ENCODE results near the gene TMEM131.

The TMEM131 gene

DNA sequence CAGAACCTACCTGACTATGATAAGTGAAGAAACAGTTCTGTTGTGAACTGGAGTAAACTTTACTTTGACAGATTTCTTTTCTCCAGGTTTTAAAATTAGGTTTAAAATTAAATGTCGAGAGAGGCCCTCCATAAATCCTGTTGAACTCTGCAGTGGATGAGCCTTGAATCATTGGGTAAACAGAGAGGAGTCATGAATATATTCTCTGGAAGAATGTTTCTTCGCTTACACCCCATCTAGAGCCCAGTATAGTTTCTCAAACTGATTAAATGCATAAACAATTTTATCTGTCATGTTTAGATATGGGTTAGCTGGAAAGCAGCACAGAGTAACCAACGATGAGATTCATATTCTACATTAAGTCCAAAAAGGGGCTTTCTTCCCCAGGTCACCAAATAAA is 198.4 kb downstream of the TMEM131 start:
- DNase-seq: no peak

DNA sequence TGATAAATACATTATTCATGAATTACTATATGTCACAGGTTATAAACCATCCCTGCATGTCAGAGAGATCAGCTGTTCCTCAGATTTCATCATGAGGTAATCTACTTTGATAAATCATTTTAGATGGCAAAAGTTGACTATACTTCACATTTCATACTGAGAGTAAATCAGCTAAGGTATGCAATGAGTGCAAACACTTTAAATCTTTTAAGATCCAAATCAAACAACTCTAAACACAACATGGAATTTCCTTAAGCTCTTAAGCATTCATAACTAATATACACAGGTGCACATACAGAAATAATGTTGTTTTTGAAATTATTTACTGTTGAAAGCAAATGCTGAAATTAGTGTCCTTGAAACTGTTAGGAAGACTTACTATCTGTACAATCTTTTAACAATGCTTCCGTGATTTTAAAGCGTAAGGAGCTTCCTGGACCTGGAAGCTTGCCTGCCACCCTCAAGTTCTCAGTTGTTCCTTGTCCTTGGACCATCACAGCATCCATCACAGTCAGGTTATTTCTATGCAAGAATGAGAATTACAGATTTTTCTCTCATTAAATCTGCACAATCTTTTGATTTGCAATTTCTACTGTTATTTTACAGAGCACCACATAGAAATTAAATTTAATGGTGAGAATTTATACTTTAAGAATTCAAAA is 199.2 kb downstream of the TMEM131 start:
- DNase-seq: no peak

DNA sequence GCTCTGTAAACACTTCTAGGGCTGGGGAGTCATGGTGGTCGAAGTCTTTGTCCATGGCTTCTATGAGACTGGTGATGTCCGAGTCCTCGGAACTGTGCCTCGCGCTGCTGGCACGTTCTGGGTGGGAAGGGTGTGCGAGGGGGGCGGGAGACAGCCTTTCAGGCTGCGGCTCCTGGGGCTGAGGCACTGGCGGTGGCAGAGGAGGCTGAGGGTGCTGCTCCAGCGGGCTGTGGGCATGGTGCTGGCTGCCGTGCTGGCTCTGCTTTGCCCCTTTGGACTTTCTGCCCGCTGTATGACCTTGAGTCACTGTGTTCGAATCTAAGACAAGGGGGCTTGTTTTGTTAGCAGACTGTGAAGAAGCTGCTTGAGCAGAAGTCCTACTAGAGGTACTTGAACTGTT is 203.3 kb downstream of the TMEM131 start:
- no peak for DNase-seq

DNA sequence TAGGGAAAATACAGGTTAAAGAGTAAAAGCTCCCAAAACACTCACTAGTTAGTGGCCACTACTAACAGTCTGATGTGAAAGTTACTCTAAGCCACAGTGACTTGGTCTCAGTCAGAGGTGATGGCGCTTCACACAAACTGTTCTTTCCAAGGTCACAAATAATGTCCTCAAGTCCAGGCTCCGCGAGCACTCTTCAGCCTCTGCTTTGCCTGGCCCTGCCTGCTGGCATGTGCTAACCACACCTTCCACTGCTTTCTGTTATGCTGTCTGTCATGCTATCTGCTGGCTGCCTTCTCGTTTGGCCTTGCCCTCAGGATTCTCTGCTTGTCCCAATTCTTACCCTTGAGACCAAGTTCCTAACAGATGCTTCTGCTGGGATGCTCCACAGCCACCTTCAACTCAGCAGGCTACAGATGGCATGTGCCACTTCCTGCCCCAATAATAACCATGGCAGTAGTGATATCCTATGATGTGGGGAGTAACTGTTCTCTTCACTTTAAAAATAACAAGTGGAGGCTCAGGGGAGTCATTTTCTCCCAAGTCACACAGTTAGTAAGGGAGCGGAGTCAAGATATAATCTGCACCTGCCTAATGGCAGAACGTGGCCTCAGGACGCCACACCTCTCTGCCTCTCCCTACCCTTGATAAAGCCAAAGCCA is 206.6 kb downstream of the TMEM131 start:
- DNase-seq: no peak

DNA sequence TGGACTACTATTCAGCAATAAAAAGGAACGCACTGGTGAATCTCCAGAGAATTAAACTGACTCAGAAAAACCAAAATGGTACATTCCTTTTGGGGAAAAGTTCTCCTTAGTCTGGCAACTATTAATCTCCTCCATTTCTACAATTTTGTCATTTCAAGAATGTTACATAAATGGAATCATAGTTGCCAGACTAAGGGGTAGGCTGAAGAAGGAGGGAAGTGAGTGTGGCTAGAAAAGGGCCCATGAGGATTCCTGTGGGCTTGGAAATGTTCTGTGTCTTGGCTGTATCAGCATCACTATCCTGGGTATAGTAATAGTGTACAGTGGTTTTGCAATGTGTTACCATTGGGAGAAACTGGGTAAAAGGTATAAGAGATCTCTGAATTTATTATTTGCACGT is 209.9 kb downstream of the TMEM131 start:
- no peak for DNase-seq

DNA sequence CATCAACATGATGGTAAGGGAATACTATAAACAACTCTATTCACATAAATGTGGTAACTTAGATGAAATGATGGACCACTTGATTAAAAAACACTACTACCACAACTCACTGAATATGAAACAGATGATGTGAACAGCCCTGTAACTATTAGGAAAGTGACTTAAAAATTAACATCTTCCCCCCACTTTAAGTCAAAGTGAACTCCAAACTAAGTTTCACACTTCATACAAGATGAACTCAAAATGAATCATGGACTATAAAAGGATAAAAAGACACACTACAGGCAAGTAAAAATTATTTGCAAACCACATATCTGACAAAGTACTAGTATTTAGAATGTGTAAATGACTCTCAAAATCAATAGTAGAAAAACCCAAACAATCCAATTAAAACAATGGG is 210.8 kb downstream of the TMEM131 start:
- DNase-seq: no peak

DNA sequence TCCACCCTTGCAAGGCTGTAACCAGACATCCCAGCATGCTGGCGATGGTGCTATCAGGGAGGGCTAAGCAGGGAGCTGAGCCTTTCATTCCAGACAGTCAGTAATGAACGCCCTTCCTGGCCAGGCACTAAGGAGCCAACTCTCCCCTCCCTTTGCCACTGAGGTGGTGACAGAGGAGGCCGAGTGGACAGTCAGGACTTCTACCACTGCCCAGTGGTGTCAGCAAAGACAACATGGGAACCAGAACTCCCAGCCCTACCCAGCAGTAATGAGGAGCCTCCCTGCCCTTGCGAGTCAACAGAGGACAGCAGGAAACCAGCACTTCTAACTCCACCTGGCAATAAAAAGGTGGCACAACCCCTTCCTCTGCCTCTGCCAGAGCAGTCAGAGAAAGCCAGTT is 213.8 kb downstream of the TMEM131 start:
- no peak for DNase-seq

DNA sequence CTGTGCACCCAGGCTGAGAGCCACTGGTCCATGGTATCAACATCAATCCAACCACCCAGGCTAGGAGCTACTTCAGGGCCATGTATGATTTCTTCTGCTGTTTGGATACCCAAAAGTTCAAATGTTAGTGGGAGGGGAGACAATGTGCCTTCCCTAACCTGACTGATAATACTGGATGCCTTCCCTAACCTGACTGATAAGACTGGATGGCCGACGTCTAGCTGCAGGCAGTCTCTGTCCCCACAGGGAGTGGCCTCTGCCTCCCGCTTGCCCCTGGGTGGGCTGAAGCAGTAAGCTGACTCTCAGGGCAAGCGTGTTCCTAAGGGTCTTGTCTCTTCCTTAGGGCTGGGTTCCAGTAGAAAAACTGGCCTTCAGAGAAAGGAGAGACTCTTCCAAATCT is 216.6 kb downstream of the TMEM131 start:
- no peak for DNase-seq

DNA sequence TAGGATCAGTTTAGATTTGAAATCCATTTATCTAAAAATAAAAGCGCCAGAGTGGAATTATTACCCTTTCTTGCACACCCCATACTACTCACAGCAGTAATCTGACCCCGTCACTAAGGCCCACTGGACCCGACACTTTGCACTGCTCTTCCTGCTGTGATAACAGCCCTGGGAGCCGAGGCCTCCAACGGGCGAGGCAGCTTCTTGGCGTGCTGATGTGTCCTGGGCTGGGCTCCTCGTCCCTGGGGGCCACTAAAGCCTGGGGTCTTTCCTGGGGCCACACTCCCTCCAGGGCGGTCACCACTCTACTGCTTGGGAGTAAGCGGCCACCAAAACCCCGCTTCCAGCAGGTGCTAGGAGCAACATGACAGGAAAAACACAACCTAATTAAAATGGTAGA is 220.7 kb downstream of the TMEM131 start:
- no peak for DNase-seq

DNA sequence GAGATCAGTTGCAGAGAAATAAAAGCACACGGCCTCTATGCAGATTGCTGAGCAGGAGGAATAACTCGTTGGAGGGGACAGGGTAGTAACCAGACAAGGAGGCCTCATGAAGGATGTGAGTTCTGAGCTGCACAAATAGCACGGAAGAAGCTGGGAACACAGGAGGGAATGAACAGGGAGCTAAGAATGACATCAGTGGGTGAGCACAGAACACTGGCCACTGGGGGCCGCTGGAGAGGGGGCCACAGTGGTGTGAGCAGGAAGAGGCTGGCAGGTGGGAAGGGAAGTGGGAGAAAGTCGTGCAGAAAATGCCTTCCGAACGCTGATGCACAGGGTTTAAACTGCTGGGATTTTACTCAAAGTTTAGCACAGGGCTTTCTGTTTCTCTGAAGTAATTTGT is 221.3 kb downstream of the TMEM131 start:
- peak; percentile 5 for DNase-seq

DNA sequence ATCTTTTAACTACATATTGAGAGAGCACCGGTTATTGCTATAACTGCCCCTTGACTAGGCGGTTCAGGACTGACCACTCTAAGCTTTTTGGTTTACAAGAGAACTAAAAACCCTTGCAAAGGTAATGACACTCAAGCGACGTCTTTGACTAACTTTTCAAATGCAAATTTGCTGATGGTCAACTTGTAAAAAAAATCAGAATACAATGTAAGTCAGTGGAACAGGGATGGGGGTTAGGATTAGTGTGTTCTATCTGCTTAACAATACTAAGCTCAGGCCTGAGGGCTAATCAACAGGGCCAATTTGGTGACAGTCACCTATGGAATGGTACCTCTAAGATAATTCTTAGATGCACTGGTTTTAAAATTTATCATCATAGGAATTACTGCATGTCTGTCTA is 225.3 kb downstream of the TMEM131 start:
- DNase-seq: no peak

DNA sequence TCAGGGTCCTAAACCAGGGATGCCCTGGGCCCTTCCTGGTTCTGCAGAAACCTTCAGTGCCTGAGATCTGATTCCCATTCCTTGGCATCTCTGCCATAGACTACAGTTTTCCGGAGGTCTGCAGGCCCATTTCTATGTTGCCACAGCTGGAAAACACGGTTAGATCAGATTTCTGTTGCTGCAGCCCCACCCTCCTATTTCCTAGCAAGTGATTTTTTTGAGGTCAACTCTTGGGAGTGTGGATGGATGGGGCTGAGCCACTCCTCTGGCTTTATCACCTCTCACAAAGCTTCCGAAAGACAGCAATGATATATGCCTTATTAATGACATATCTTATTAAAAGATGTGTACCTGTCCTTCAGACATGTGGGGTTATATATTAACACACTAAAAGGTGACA is 226.0 kb downstream of the TMEM131 start:
- DNase-seq: no peak

DNA sequence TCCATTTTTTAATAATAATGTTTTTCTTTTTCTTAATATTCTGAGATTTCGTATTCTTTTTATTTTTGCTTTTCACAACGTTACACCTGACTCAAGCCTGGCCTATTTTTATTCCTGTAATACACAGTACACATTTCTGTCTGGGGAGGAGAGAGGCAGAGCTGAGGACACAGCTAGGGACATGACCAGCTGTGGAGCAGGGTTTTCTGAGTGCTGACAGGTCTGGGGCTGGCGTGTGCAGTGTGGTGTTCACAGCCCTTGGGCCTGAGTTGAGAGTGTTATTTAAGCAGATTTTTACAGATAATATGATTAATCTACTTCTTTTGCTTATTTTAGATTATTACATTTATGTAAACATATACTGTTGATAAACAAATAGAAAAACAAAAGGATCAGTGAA is 226.4 kb downstream of the TMEM131 start:
- no peak for DNase-seq

DNA sequence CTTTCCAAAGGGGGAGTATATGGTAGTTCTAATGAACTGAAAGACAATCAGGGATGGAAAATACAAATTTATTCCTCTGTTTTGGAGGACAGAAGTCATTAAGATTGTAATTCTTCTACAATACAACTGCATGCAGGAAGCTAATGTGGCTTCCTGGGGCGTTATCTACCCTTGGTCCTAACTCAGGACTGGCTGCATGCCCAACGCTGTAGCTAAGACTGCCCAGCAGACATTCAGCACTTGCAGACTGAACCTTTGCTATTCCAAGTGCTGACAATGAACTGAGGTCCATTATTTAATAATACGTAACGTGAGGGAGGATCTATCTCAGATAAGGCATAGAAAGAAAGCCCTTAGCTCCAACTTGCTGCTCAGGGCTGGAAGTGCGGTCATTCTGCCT is 229.2 kb downstream of the TMEM131 start:
- DNase-seq: no peak

DNA sequence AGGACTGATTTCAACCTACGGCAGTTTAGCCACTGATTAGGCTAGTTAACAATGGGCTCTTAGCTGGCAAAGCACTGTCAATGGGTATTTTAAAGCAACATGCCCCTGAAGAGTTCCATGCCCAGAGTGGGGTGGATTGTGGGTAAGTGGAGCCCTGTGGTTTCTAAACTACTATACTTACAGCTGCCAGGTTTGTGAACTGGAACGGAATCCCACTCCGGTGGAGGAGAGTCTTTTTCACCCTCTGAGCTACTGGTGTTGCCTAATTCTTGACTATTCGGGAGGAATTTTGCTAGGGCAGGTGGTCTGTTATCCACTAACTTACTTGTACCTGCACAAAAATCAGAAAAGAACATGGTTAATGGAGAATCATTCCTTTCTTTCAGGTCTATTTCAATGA is 229.8 kb downstream of the TMEM131 start:
- DNase-seq: no peak

DNA sequence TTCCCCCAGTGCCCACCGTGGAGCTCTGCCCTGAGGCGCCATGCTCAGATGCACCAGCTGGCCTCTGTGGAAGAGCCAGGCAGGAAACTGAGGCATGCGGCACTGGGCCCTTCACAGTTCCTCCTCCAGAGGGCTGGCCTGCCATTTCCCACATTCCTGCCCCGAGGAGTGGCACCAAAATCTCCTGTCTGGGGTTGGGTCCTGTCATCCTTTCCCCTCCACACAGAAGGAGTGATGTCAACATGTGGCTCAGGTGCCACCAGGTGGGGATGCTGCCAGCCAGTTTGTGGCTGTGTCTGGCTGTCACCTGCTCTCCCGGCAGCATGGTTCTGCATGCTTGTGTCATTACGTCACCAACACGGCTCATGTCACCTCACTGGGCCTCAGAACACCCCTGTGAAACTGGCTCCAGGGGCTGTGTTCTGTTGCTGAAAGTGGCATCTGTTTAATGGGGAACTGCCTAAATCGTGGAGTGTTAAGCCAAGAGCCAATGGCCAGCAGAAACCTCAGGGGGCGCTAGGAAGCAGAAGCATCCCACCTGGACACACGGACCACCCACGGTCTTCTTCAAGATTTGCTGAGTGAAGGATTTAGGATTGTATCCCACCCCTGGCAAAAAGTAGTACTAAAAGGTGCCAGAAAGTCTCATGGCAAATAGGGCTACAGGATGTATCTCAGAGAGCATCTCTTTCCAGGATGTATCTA is 231.0 kb downstream of the TMEM131 start:
- no peak for DNase-seq

DNA sequence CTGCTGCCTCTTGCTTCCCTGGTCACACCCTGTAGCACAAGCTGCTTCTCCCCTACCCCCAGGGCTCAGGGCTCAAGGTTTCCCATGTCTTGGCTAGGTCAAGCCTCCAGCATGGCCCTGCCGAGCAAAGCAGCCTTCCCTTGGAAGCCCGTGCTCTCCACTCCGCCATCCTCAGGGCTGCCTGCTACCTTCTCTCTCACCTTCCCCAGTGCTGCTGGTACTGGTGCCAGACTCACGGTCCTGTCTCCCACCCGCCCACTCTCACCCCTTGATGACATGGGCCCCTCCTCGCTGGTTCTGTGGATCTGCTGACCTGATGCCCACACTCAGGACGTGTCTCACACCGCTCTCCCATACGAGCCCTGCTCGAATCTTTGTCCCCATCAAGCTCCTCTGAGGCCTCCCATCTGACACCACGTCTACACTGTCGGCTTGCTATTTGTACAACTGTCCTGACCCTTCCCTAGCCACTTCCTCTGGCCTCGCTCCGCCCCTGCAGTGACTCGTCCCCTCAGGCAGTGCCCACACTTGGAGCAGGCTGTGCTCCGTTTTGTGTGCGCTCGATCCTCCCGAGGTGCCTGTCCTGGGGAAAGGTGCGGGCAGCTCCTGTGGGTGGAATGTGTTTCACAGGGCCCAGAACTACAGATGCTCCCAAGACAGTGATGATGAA is 232.4 kb downstream of the TMEM131 start:
- no peak for DNase-seq

DNA sequence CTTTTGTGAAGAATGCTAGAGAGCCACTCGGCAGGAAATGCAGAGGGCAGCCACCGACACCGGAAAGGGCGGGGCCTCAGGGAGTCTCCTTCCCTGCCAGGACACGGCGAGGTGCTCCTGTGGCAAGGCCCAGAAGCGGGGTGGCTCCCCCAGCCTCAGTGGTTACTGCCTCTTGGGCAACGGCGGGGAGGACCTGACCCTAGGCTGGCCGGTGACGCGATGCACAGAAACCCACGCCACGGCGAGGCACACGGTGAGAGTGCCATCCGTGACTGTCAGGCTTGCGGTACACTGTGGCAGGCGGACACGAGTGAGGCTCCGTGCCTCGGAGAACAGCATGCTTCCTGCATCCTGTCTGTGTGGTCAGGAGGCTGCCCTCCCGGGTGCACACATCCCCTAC is 234.6 kb downstream of the TMEM131 start:
- no peak for DNase-seq

DNA sequence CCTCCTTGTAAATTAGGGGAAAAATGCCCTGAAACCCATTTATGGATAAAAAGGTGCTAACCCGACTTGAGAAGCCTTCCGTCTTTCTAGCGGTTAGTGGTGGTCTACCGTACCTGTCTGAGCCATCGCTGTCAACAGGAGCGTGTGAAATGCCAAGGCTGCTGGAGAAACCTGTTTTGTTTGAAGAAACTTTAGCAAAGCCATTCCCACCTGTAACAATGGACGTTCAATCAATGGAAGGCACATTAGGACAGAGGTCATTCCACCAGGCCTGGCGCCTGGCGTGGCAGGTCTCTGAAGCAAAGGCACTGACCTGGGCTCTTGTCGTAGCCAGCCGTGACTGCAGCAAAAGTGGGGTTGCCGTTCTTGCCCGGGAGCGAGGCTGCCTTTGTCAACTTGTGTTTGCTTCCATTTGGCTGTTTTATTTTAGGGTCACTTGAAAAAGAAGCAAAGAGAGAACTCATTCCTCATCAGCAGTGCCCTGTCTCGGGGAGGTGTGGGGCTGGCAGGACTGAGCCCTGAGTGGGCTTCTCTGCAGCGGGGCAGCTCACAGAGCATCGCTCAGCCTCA is 235.2 kb downstream of the TMEM131 start:
- DNase-seq: no peak

DNA sequence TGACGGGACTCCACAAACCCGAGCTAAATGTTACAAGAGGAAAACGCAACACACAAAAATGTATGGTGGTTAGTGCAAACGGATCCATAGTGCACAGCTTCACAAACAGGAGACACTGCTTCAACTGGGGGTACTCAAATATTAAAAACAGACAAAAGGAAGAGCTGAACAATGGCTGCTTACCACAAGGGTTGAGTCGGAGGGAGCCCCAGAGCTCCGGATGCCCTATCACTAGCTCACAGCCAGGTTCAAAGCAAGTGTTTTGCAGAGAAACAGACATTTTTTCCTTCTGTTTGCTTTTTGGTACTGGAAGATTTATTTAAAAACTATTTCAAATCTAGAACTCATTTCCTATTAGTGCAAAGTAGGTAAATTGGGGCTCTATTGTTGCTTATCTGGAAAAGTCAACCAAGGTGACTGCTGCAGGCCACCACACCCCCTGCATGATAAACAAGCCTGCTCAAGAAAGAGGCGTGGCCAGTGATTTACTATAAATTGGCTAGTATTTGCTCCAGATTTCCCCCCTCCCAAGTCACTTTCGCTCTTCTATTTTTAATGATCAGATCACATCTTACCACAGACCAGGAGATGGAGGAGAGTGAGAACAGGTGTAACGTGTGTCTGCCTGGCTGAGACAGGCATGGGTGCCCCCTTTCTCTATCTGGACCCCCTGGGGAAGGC is 235.9 kb downstream of the TMEM131 start:
- no peak for DNase-seq

DNA sequence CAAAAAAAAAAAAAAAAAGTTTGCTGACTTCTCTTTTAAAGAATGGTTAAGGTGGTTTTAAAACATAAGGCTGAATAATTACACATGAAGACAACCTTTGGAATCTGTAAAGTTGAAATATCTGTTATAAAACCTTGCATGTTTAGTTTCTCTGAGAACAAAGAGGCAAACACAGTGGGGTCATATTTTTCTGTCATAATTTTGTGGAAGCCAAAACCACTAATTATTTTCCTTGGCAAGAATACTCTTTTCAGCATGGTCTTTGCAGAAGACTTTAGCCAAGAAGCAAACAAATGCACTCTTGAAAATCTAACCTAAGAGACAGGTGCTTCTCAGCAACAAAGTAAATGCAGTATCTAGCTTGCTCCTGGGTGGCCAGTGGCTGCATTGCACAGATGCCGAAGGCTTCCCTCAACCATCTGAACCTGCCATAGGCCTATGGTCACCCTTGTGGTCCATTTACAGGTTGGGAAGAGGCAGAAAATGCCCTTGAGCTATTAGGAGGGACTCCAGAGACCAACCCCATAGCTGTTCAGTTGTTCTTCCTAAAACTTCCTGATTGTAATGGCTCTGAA is 237.5 kb downstream of the TMEM131 start:
- DNase-seq: no peak

DNA sequence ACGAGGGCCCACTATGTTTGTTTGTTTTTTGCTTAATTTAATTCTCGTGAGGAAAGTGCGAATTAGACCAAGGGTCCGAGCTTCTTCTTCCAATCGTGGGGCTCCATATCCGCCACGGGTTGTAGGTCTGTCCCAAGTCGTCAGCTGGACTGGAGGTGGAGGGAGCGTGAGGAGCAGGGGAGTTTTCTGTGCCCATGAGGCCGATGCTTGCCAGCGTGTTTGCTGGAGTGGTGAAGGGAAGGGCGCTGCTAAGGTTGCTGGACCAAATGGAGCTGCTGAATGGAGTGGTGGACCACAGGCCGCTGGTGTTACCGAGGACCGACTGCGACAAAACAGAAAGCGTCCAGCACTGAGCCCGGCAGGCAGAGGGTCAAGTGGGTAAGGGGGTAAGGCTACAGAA is 238.7 kb downstream of the TMEM131 start:
- no peak for DNase-seq

DNA sequence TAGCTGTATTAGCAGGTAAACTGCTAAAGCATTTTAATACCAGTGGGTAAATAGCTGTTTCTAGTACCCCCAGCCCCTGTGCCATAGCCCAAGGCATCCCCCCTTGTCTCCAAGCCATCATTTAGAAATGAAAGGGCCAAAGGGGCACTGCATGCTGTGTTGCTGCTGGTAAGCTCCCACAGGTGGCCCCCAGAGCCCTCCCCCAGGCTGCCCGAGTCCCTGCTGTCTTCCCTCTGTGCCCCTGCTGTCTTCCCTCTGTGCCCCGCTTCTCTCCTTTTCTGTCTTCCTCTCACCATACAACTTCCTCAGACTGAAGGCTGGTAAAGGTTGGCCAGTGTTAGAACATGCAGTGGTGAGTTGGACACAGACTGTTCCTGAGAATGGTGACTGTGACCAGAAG is 240.3 kb downstream of the TMEM131 start:
- DNase-seq: no peak

Measured in NCI-H226 (cell line).